ENCODE results near the gene SLC16A6.

DNA sequence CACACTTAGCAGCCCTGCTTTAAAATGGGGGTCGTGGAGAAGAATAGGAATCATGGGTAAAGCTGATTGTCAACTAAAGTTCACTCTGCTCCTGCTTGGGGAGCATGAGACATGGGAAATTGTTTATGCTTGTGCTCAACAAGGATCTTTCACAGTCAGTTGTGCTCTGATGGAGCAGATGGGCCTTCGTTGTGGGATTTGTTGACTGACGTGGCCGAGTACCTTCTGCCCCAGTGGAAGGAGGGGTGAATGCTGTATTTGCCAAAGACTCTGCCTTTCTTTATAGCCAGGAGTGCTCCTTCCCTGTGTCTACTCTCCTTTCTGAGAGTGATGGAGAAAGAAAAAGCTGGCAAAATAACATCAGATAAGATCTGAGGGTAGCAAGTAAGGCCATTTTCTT is 11.7 kb upstream of the SLC16A6 start:
- TF ChIP-seq EZH2 (IDR thresholded peaks at IDR 0.05; ENCODE audit: insufficient read depth, poor library complexity, severe bottlenecking) (no peak), EZH2phosphoT487 (IDR thresholded peaks at IDR 0.05; ENCODE audit: insufficient read depth, low read depth) (no peak)

Measured in GM23248 (cell line).